Raji (cell line): ENCODE measurements around the gene PPAN.

Experiments
- POLR2A ChIP-seq: IDR thresholded peaks from 2 replicates; pipeline ENCODE4 v1.6.1; 2011; ENCODE audit warnings: low read depth, low read length, control low read depth; ENCODE audit not compliant: insufficient read depth

Gene PPAN

DNA sequence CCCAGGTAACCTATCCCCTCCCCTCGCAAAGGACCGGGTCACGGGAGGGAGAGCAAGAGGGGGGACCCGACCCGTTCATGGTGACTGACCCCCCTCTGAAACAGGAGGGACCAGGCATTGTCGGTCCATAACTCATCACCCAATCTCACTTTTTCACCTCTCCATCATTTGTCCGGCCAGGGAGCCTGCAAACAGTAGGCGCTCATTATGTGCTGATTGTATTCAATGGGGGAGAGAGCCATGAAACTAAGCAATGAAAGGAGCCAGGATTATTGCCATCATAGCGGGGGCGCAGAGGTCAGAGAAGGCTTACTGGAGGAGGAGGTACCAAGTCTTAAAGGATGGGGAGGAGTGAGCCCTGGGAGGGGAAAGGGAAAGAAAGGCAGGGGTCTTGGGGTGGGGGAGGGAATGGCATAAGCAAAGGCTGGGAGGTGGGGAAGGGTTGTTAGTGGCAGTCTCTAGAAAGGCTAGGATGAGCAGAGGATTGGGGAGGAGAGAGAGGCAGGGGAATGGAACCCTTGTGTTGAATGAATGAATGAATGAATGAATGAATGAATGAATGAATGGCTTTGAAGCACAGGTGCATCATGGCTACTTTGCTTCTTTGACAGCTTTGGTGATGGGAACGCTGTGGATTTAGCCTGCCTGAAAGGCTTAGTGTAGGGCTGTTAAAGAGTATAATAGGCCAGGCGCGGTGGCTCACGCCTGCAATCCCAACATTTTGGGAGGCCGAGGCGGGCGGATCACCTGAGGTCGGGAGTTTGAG, 18.7 kb upstream of the PPAN start:
- TF ChIP-seq POLR2A: no peak

GRCh38 chr19:10088949-10089554, 17.1 kb upstream of the PPAN start:
- TF ChIP-seq POLR2A: no peak

DNA sequence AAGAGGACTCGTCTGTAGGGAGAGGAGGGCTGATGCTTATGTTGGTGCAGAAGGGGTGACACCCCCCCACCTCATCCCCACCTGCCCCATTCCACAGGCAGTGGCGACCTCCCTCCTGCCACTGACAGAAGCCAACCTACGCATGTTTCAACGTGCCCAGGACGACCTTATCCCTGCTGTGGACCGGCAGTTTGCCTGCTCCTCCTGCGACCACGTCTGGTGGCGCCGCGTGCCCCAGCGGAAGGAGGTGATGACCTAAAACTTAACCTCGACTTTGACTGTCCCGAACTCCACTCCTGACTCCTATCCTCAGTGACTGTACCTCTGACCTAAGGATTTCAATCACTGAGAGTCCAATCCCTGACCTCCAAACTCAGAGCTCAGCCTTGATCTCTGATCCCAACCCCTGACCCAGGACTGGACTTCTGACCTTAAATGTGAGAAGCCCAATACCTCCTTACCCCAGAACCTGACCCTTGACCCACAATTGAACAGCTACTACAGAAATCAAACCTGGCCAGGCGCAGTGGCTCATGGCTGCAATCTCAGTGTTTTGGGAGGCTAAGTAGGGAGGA, 16.3 kb upstream of the PPAN start:
- TF ChIP-seq POLR2A: no peak

DNA sequence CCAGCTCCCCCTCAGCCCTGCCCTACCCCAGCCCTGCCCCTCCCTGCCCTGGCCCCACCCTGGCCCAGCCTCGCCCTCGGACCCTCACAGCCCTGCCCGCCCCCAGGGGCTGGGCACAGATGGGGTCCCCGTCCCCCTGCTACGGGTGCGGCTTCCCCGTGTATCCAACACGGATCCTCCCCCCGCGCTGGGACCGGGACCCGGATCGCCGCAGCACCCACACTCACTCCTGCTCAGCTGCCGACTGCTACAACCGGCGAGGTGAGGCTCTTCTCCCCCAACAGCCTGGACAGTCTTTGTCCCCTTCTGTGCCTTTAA, 14.8 kb upstream of the PPAN start:
- TF ChIP-seq POLR2A: no peak

DNA sequence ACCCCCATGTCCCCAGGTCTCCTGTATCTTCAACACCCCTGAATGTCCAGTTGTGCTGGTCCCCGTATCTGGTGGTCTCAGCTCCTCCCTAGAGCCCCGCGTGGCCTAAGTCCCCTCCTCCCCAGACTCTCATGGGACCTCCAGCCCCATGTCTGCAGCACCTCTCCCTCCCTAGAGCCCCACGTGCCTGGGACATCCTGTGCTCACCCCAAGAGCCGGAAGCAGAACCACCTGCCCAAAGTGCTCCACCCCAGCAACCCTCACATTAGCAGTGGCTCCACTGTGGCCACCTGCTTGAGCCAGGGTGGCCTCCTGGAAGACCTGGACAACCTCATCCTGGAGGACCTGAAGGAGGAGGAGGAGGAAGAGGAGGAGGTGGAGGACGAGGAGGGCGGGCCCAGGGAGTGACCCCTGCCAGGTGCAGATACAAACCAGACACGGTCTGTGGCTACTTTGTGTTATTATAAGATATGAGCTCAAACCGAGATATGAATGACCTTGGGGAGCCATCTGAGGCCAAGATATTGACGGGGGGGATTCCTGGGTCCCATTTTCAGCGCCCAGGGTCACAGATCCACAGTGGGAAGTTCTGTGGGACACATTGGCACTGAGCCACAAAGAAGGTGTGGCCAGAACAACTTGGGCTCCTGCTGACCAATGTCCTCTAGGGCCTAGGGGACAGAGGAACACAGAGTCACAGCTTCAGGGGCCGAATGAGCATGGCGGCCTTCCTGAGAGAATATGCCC, 14.1 kb upstream of the PPAN start:
- no peak for TF ChIP-seq POLR2A

- TF ChIP-seq POLR2A: no peak
Measured at GRCh38 chr19:10092648-10093294, 13.4 kb upstream of the PPAN start.

- no peak for TF ChIP-seq POLR2A
Measured at GRCh38 chr19:10093295-10094186, 12.6 kb upstream of the PPAN start.

DNA sequence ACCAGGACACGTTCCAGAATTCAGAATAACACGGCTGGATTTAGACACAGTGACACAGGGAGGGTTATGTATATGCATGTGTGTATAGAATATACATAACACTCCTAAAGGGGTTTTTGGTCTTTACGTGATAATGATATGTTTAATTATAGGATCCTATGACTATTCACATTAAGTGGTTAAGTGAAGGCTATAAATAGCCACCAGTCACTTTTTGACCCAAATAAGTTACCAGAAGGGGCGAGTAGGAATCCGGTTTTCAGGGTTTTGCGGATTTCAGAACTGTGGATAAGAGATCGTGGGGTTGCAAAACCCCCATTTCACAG, 10.6 kb upstream of the PPAN start:
- TF ChIP-seq POLR2A: no peak

DNA sequence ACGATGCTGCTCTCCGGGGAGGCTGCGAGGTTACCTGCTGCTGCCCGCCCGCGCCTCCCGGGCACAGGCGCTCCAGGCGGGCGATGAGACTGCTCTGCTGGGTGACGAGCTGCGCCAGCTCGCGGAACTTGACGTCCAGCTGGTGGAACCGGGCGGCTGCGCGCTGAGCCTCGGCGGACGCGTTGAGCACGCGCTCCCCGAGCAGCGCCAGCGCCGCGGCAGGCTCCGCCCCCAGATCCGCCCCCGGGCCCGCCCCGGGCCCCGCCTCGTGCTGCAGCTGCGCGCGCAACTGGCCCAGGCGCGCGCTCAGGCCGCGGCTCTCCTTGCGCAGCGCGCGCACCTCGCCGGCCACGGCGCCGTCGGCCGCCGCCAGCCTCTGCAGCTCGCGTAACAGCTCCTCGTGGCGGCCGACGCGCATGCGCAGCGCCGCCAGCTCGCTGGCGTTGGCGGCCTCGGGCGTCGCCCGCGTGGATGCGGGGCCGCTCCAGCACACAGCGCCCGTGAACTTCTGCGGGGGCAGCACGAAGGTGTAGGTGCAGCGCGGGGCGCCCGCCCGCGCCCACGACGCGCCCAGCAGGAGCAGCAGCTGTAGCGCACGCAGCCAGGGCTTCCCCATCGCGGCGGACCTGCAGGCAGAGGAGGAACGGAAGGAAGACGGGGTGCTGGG, 10.1 kb upstream of the PPAN start:
- peak; percentile 76 for TF ChIP-seq POLR2A

DNA sequence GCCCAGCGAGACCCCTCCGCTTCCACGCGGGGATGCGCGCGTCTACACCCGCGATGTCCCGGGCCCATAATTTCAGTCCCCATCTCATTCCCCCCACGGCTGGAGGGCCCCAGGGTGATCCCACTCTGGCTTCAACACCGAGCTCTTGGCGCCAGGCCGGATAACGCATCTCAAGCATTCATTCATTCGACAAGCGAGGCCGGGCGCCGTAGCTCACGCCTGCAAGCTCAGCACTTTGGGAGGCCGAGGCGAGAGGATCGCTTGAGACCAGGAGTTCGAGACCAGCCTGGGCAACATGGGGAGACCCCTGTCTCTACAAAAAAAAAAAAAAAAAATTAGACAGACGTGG, 9.6 kb upstream of the PPAN start:
- TF ChIP-seq POLR2A: no peak

DNA sequence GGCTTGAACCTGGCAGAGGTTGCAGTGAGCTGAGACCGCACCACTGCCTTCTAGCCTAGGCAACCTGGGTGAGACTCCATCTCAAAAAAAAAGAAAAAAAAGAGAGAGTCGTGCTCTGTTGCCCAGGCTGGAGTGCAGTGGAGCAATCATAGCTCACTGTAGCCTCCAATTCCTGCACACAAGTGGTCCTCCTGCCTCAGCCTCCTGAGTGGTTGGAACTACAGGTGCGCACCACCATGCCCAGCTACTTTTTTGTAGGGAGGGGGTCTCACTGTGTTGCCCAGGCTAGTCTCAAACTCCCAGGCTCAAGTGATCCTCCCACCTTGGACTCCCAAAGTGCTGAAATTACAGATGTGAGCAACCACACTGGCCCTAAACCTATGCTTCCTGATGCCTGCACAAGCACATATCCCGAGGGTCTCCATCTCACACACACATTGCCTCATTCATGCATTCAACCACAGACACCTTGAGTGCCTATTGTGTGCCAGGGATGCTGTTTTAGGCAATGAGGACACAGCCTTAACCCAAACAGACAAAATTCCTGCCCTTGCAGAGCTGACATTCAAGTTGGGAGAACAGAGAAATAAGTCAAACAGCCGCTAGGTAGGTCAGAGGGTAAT, 5.9 kb upstream of the PPAN start:
- TF ChIP-seq POLR2A: no peak

DNA sequence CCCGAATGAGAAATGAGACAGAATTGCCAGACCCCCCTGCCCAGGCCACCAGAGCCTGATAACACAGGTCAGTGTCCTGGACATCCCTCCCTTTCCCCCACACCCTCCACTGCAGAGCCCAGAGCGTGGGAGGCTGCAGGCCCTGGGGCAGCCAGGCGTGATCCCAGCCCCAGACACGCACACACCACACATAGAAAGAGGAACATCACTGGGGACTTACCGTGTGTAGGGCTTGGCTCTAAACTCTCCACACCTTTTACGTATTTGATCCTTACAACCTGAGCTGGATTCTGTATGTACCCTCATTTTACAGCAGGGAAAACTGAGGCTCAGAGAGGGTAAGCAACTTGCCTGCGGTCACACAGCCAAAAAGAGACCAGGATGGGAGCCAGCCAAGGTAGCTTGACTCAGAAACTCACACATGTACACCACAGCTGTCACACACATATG, 3.4 kb upstream of the PPAN start:
- TF ChIP-seq POLR2A: peak; percentile 37; the same call in 1 of the 2 replicates

DNA sequence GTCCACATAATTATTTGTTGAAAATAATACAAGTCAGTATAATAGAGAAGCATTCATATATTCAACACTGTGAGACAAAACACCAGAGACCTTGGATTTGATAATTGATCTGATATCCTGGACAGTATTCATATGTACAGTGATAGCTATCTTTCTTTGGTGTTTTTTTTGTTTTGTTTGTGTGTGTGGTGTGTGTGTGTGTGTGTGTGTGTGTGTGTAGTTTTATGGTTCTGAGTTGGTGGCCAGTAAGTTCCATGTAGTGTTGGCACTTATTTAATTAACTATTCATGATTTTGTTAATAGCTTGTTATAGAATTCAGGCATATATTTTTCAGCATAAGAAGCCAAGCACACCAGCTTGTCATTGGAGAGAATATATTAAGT, 2.0 kb upstream of the PPAN start:
- no peak for TF ChIP-seq POLR2A
